Nephron (organoid): ENCODE results near the gene ZNF211.

ENCODE experiments used
- H3K27ac Mint-ChIP-seq, 3 experiments: 2 replicates each; pipeline ENCODE4 v1.8.0; 2020; ENCODE audit warnings: mixed read lengths in 3 of 3, mild to moderate bottlenecking in 2 of 3, moderate library complexity in 1 of 3
- H3K27me3 Mint-ChIP-seq: 2 replicates; pipeline ENCODE4 v1.8.0; 2021; ENCODE audit warnings: low read depth, mild to moderate bottlenecking, moderate library complexity, mixed read lengths
- H3K36me3 Mint-ChIP-seq: 2 replicates; pipeline ENCODE4 v1.8.0; 2020; ENCODE audit warnings: low read depth, mixed read lengths
- H3K4me1 Mint-ChIP-seq: 2 replicates; pipeline ENCODE4 v1.8.0; 2020; ENCODE audit warnings: mixed read lengths
- H3K4me3 Mint-ChIP-seq, 3 experiments: 2 replicates each; pipeline ENCODE4 v1.8.0; 2020; ENCODE audit warnings: mild to moderate bottlenecking in 3 of 3, mixed read lengths in 3 of 3, moderate library complexity in 2 of 3
- H3K9me3 Mint-ChIP-seq: 2 replicates; pipeline ENCODE4 v1.8.0; 2020; ENCODE audit warnings: mixed read lengths
- CTCF ChIP-seq, 3 experiments: fragments of 200-600 bp; sonication (generic); IDR thresholded peaks; one replicate each; pipeline ENCODE4 v1.5.0; 2021; ENCODE audit warnings: antibody characterized with exemption in 3 of 3; ENCODE audit not compliant: unreplicated experiment in 3 of 3

The ZNF211 gene

GRCh38 chr19:57623091-57623490 is 9.9 kb upstream of the ZNF211 start:
- no peaks in the 10 kb centered on the region for H3K4me1 Mint-ChIP-seq
- H3K4me3 Mint-ChIP-seq, result no peak overlapping the region

GRCh38 chr19:57633832-57634131 is 814 bp downstream of the ZNF211 start:
- peaks cover 95% of the 10 kb centered on the region for H3K36me3 Mint-ChIP-seq
- peaks cover 6% of the 10 kb centered on the region for H3K4me1 Mint-ChIP-seq
- H3K9me3 Mint-ChIP-seq, result peaks cover 61% of the 10 kb centered on the region
- peak overlapping the region in 2 of 3 experiments; percentile 30 to 80 for H3K27ac Mint-ChIP-seq
- H3K27me3 Mint-ChIP-seq, result no peaks in the 10 kb centered on the region
- peak overlapping the region; percentile 92 to 98 (median 94) for H3K4me3 Mint-ChIP-seq
- no peak for TF ChIP-seq CTCF (IDR thresholded peaks at IDR 0.05; ENCODE audit: unreplicated experiment in 3 of 3)

More at GRCh38 chr19:57623091-57623490, 9.9 kb upstream of the ZNF211 start:
- H3K9me3 Mint-ChIP-seq, result peaks cover 92% of the 10 kb centered on the region
- no peak overlapping the region for H3K27ac Mint-ChIP-seq
- no peaks in the 10 kb centered on the region for H3K27me3 Mint-ChIP-seq
- no peak for TF ChIP-seq CTCF (IDR thresholded peaks at IDR 0.05; ENCODE audit: unreplicated experiment in 3 of 3)
- peaks cover 98% of the 10 kb centered on the region for H3K36me3 Mint-ChIP-seq

- Mint-ChIP-seq H3K36me3 (peaks cover 100% of the 10 kb centered on the region), H3K27me3 (no peaks in the 10 kb centered on the region), H3K4me1 (peaks cover 6% of the 10 kb centered on the region), H3K27ac (no peak overlapping the region), H3K9me3 (peaks cover 78% of the 10 kb centered on the region), H3K4me3 (no peak overlapping the region)
- TF ChIP-seq CTCF (IDR thresholded peaks at IDR 0.05; ENCODE audit: unreplicated experiment in 3 of 3), result no peak
Measured at GRCh38 chr19:57637379-57637778, 4.4 kb downstream of the ZNF211 start.

GRCh38 chr19:57641715-57642234 is 8.8 kb downstream of the ZNF211 start:
- Mint-ChIP-seq H3K27ac (no peak overlapping the region), H3K4me1 (no peaks in the 10 kb centered on the region), H3K36me3 (peaks cover 92% of the 10 kb centered on the region), H3K9me3 (peaks cover 78% of the 10 kb centered on the region), H3K4me3 (no peak overlapping the region), H3K27me3 (no peaks in the 10 kb centered on the region)
- TF ChIP-seq CTCF (IDR thresholded peaks at IDR 0.05; ENCODE audit: unreplicated experiment in 3 of 3), result no peak

- Mint-ChIP-seq H3K9me3 (peaks cover 75% of the 10 kb centered on the region), H3K27me3 (no peaks in the 10 kb centered on the region), H3K27ac (no peak overlapping the region)
Measured at GRCh38 chr19:57642396-57643046, 9.6 kb downstream of the ZNF211 start.

More at GRCh38 chr19:57642396-57643046, 9.6 kb downstream of the ZNF211 start:
- H3K36me3 Mint-ChIP-seq, result peaks cover 85% of the 10 kb centered on the region
- H3K4me1 Mint-ChIP-seq, result no peaks in the 10 kb centered on the region
- no peak overlapping the region for H3K4me3 Mint-ChIP-seq
- no peak for TF ChIP-seq CTCF (IDR thresholded peaks at IDR 0.05; ENCODE audit: unreplicated experiment in 3 of 3)
